Suprapubic skin (tissue), 3 donors: ENCODE results near the gene RASL10A.

Source experiments
- CTCF ChIP-seq, 2 donors: fragments of 200-600 bp in 1 of 2; fragments of 450-650 bp in 1 of 2; sonication (generic) in 1 of 2; IDR thresholded peaks; one replicate each; pipeline ENCODE4 v1.5.1; 2016 to 2019; ENCODE audit warnings: antibody characterized with exemption in 2 of 2, mild to moderate bottlenecking in 1 of 2, moderate library complexity in 1 of 2
- POLR2A ChIP-seq, 2 donors: fragments of 450-650 bp; IDR thresholded peaks; one replicate each; pipeline ENCODE4 v1.6.1; 2017; ENCODE audit warnings: antibody characterized with exemption in 2 of 2, mild to moderate bottlenecking in 2 of 2, moderate library complexity in 2 of 2

GRCh38 chr22:29331213-29331612 is 15.7 kb upstream of the RASL10A start:
- no peak for TF ChIP-seq CTCF (IDR thresholded peaks at IDR 0.05)
- TF ChIP-seq POLR2A (IDR thresholded peaks at IDR 0.05): no peak
